BJ (cell line): ENCODE results near the gene DNAI2. TPM values are rescaled to one million over a fixed set of nuclear protein-coding genes. Genes with fewer than 3 reads are reported as not detected.

Experiments
- CTCF ChIA-PET: fragments of 350-600 bp; formaldehyde crosslinking; extraction: SDS; loops from one replicate; lab custom pipeline; 2021; ENCODE audit warnings: antibody characterized with exemption, inconsistent platforms; lab: Yijun Ruan, JAX
- POLR2A ChIA-PET: fragments of 300-600 bp; sonication (Branson Sonifier 250); formaldehyde crosslinking; extraction: SDS; loops from one replicate; lab custom pipeline; 2021; ENCODE audit warnings: antibody characterized with exemption; lab: Charles Lee
- DNase-seq: peaks from one replicate; pipeline ENCODE4 v3.0.0-alpha.2; 2011; ENCODE audit warnings: low read depth
- H3K27me3 ChIP-seq: 2 replicates; pipeline ENCODE4 v1.6.0; 2011; ENCODE audit warnings: low read length; ENCODE audit not compliant: control insufficient read depth, insufficient read depth
- H3K36me3 ChIP-seq: 2 replicates; pipeline ENCODE4 v1.5.1; 2011; ENCODE audit warnings: low read length; ENCODE audit not compliant: control insufficient read depth, insufficient read depth
- H3K4me3 ChIP-seq: 2 replicates; pipeline ENCODE4 v1.5.1; 2011; ENCODE audit warnings: low read depth, mild to moderate bottlenecking, control low read depth, low read length
- CTCF ChIP-seq: IDR thresholded peaks from 2 replicates; pipeline ENCODE4 v1.5.1; 2011; ENCODE audit warnings: low read depth, mild to moderate bottlenecking, control low read depth, inconsistent platforms, low read length, moderate library complexity; ENCODE audit not compliant: insufficient read depth
- polyA minus RNA-seq: library from RNA; depleted of rRNA, polyadenylated mRNA; stranded (reverse); fragments of >200 nt; gene quantifications from 2 replicates; pipeline ENCODE4 v1.2.3, GENCODE V29; 2011; rRNA and poly(A)+ RNA removed
- polyA plus RNA-seq: library from polyadenylated mRNA; depleted of rRNA; stranded (reverse); fragments of >200 nt; gene quantifications from 2 replicates; pipeline ENCODE4 v1.2.3, GENCODE V29; 2011; rRNA removed

Gene DNAI2
- polyA plus RNA-seq (not detected in 2 replicates), polyA minus RNA-seq (not detected in 2 replicates)

GRCh38 chr17:74274060-74274708, at the start of gene DNAI2:
Gene DNAI2, plus strand, starts transcription at chr17:74274234. Its CDS starts 7,584 bp downstream, at chr17:74281818.
- no peak for DNase-seq
- H3K36me3 ChIP-seq = no peaks in the 10 kb centered on the region
- H3K27me3 ChIP-seq = no peaks in the 10 kb centered on the region
- H3K4me3 ChIP-seq = no peak within 1 kb of the TSS
- TF ChIP-seq CTCF = no peak
- ChIA-PET CTCF (no interaction called here), POLR2A (no interaction called here)

- no peak for TF ChIP-seq CTCF
- ChIA-PET CTCF (interaction anchor here (0.7 kb wide), 1 partner anchor 26 kb away, joined by 5 read pairs; no protein-coding TSS in a partner anchor), POLR2A (no interaction called here)
- Histone ChIP-seq H3K36me3 (no peaks in the 10 kb centered on the region), H3K4me3 (no peak overlapping the region), H3K27me3 (no peaks in the 10 kb centered on the region)
- DNase-seq = no peak
These were observed 48.9 kb upstream of the DNAI2 start for GRCh38 chr17:74224959-74225725.

- CTCF ChIA-PET = interaction anchor here (0.8 to 1.0 kb wide), 2 partner anchors 9 to 27 kb away, joined by 3 read pairs; no protein-coding TSS in a partner anchor
- POLR2A ChIA-PET = no interaction called here
- TF ChIP-seq CTCF = no peak
- H3K4me3 ChIP-seq = no peak overlapping the region
- no peaks in the 10 kb centered on the region for H3K36me3 ChIP-seq
- DNase-seq = no peak
- H3K27me3 ChIP-seq = no peaks in the 10 kb centered on the region
These were observed 47.8 kb upstream of the DNAI2 start for GRCh38 chr17:74226252-74226651.

- H3K36me3 ChIP-seq = no peaks in the 10 kb centered on the region
- no peak for TF ChIP-seq CTCF
- H3K4me3 ChIP-seq = no peak overlapping the region
- ChIA-PET POLR2A (no interaction called here), CTCF (no interaction called here)
- no peaks in the 10 kb centered on the region for H3K27me3 ChIP-seq
- DNase-seq = no peak
These were observed 46.6 kb upstream of the DNAI2 start for GRCh38 chr17:74227271-74228080.
